ENCODE data around the gene PXN. TPM values are rescaled to one million over a fixed set of nuclear protein-coding genes. Genes with fewer than 3 reads are reported as not detected.

Gene PXN
- total RNA-seq, 1 donor from 2014 or later, result 197 TPM

- intact Hi-C loops (cut with micrococcal nuclease), result no loop called here
Measured at GRCh38 chr12:120180975-120181374, 84.6 kb downstream of the PXN start.

DNA sequence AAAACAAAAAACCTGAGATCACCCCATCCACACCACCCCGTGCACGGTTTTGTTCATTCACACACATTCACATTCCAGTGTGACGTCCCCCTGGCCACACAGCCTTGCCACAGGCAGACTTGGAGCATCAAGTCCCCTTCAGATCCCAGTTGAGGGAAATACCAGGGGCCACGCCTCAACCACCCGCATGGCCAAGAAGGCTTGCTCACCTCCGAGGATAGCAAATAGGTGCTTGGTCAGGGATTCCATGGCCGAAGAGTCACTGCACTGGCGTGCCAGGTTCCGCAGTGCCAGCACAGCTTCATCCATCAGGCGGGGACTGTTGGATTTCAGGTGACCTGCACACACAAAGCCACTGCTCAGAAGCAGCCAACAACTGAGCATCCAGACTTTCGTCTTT is 90.0 kb downstream of the PXN start:
- intact Hi-C loops (cut with micrococcal nuclease), result no loop called here

GRCh38 chr12:120175062-120175461 is 90.5 kb downstream of the PXN start:
- intact Hi-C loops (cut with micrococcal nuclease), result no loop called here

DNA sequence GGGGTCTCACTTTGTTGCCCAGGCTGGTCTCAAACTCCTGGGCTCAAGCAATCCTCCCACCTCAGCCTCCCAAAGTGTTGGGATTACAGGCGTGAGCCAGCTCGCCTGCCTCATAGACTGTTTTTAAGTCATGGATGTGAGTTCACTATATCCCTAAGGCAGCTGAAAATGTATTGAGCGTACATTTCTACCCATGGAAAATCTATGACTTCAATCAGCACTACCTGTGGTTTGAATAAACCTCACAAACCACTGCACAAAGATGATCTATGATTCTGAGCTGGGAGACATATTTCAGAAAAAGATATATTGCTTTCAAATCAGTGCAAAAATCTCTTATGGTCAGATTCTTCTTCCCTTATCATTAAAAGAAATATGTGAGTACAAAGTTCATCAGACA is 93.5 kb downstream of the PXN start:
- intact Hi-C loops (cut with micrococcal nuclease), result no loop called here

GRCh38 chr12:120170631-120171030 is 94.9 kb downstream of the PXN start:
- intact Hi-C loops (cut with micrococcal nuclease), result no loop called here

- intact Hi-C loops (cut with micrococcal nuclease), result no loop called here
Measured at GRCh38 chr12:120169946-120170345, 95.6 kb downstream of the PXN start.

- intact Hi-C loops (cut with micrococcal nuclease), result no loop called here
Measured at GRCh38 chr12:120168337-120168736, 97.2 kb downstream of the PXN start.

- intact Hi-C loops (cut with micrococcal nuclease), result no loop called here
Measured at GRCh38 chr12:120167529-120168095, 97.9 kb downstream of the PXN start.

DNA sequence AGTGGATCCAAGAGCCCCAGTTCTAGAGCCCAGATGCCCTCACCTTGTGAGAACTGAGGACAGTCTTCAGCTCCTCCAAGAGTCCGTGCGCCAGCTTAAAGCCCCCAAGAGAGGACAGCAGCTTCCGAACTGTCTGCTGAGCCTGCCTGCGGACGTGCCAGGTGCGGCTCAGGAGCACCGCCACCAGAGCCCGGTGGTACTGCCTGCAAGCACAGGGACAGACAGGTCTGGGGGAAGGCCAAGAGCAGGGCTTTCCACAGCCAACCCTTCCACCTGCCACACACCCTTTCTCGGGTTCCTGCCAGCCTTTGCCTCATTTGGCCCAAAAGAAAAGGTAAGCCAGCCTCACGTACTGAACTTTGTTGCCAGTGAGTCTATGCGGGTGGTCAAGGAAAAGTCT is 101.2 kb downstream of the PXN start:
- intact Hi-C loops (cut with micrococcal nuclease), result no loop called here

DNA sequence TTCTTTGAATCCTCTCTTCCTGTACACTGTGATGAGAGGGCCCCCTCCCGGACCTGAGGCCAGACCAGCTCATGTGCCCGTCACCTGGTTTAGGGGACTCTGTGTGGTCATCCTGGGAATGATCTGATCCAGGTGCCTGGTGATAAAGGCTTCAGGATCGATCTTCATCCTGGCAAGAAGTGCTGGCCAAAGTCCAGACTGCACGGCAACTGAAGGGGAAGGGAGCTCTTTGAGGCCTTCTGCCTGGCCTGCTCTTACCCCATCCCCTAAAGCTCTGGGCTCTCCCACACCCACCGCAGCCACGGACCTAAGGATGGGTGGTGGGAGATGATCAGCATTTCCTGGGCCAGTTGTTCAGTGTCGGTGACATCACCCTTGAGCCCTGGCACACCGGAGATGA is 102.8 kb downstream of the PXN start:
- intact Hi-C loops (cut with micrococcal nuclease), result no loop called here

DNA sequence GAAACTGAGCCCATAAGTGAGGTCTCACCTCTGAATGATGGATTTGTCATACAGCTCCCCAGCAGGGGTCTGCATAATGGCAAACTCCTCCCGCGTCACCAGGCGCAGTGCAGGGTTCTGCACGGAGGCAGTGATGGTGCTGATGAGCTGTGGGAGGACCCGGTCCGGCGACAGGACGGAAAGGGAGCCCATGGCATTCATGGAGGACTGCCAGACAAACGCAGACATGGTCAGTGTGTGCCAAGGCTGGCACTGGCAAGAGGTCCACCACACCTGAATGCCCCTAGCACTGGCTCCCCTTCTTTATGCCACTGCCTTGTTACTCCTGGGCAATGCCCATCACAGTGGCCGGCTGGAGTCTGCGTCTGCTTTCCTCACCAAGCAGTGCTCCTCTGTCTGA is 103.7 kb downstream of the PXN start:
- intact Hi-C loops (cut with micrococcal nuclease), result no loop called here

Other genes with a start within 250 kb of the PXN start
- 96.6 and 102 TPM in 2 replicates for gene RAB35, start 149.0 kb downstream of the PXN start, total RNA-seq
- 132 and 140 TPM in 2 replicates for gene GCN1, start 71.0 kb downstream of the PXN start, total RNA-seq
- 1,912 and 1,920 TPM in 2 replicates for gene RPLP0, start 64.6 kb downstream of the PXN start, total RNA-seq
- 6,804 and 7,048 TPM in 2 replicates for gene RNU4-2, start 26.2 kb upstream of the PXN start, total RNA-seq
- 2,820 and 2,977 TPM in 2 replicates for gene RNU4-1, start 27.5 kb upstream of the PXN start, total RNA-seq
- 1.6 and 3.0 TPM in 2 replicates for gene SIRT4, start 36.6 kb upstream of the PXN start, total RNA-seq
- gene PLA2G1B, start 62.0 kb upstream of the PXN start, total RNA-seq, result not detected in 2 replicates
- not detected in 2 replicates for gene MSI1, start 103.4 kb upstream of the PXN start, total RNA-seq
- gene COX6A1, start 172.4 kb upstream of the PXN start, total RNA-seq, result 266 and 280 TPM in 2 replicates
- gene TRIAP1, start 180.7 kb upstream of the PXN start, total RNA-seq, result 41.4 and 41.5 TPM in 2 replicates
- 31.3 and 37.3 TPM in 2 replicates for gene GATC, start 180.7 kb upstream of the PXN start, total RNA-seq
- gene SRSF9, start 204.0 kb upstream of the PXN start, total RNA-seq, result 182 and 184 TPM in 2 replicates
- 331 and 341 TPM in 2 replicates for gene DYNLL1, start 230.4 kb upstream of the PXN start, total RNA-seq

Data from T-helper 1 cell treated with Interleukin-12 subunit alpha and Interleukin-12 subunit beta and Interleukin-4 antibody, amounts not matched to agents 30 ng/mL and 1 ng/mL, for 36 hours (primary cell).